SK-N-DZ (cell line): ENCODE results near the gene DNAAF9.

Experiments
- DNase-seq: peaks from one replicate; pipeline ENCODE4 v3.0.0-alpha.2; 2015; ENCODE audit warnings: low spot score

The DNAAF9 gene

DNA sequence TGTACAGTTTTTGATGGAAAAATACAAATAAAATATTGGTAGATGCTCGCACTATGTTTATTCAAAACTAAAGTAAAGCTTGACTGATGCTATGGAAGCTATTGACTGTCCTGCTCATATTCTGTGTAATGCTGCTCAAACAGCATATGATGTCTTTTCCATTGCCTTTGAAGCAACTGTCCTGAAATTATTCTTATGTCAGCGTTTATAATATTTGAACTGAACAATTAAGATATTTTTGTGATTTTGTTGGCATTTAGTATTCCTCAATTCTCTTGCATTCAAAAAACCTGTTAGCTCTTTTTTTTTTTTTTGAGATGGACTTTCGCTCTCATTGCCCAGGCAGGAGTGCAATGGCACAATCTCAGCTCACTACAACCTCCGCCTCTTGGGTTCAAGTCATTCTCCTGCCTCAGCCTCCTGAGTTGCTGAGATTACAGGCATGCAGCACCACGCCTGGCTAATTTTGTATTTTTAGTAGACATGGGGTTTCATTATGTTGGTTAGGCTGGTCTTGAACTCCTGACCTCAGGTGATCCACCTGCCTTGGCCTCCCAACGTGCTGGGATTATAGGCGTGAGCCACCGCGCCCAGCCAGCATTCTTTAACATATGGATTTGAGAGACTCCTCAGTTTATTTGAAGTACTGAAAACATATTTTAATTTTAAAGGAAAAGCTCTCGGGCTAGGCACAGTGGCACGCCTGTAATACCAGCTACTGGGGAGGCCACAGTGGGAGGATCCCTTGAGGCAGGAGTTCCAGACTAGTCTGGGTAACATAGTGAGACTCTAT is 5.3 kb upstream of the DNAAF9 start:
- DNase-seq = no peak

DNA sequence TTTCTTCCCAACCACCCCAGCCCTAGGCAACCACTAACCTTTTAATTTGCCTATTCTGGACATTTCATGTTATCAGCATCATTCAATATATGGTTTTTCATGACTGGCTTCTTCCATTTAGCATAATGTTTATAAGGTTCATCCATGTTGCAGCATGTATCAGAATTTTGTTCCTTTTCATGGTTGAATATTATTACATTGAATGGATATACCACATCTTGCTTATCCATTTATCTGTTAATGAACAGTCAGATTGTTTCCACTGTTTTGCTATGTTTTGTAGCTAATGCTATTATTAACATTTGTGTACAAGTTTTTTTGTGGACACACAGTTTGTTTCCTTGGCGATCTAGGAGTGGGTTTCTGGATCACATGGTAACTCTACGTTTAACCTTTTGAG is 3.0 kb upstream of the DNAAF9 start:
- DNase-seq = no peak

DNA sequence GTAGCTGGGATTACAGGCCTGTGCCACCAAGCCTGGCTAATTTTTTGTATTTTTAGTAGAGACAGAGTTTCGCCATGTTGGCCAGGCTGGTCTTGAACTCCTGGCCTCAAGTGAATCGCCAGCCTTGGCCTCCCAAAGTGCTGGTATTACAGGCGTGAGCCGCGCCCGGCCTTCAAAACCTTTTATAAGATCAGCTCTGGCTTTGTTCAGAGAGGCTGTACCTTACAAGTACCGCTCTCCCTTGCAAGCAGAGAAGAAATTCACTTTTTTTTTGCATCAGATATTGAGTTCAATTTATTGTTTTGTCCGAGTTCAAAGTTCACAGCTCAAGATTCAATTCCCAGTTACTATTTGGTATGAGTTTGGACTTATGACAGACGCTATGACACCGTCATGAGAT is 1.9 kb upstream of the DNAAF9 start:
- no peak for DNase-seq

DNA sequence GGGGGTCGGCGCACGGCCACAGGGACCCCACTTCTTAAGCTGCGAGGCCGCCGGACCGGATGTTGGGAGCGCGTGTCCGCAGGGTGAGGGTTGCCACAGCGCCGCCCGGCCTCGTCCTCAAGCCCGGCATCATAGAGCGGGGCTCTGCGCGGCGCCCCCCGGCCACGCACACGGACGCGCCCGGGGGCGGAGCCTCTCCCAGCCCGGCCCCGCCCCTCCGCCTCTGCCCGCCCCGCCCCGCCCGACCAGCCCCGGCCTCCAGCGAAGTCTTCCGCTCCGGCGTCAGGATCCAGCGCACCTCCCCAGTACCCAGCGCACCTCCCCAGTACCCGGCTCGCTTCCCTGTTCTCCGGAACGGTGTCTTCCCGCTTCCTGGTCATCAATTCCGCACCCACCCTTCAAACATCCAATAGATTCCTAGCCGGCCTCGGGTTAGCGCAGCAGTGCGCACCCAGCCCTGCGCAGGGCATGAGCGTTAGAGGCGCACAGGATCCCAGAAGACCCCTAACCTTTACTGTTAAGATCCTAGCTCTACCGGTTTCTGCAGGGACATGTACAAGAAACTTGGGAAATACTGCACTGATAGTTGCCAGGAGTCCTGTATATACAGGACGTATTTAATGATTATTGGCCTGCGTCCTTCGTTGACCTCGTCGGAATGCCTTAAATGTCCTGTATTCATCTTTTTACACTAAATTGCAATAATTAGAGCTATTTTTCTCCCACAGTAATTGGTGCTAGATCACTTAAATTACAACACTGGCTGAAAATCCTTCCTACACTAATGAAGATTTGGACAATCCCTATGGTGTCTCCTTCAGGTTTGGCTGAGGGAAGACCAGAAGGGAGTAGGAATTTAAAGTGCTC is 535 bp upstream of the DNAAF9 start:
- DNase-seq = peak; percentile 74

DNA sequence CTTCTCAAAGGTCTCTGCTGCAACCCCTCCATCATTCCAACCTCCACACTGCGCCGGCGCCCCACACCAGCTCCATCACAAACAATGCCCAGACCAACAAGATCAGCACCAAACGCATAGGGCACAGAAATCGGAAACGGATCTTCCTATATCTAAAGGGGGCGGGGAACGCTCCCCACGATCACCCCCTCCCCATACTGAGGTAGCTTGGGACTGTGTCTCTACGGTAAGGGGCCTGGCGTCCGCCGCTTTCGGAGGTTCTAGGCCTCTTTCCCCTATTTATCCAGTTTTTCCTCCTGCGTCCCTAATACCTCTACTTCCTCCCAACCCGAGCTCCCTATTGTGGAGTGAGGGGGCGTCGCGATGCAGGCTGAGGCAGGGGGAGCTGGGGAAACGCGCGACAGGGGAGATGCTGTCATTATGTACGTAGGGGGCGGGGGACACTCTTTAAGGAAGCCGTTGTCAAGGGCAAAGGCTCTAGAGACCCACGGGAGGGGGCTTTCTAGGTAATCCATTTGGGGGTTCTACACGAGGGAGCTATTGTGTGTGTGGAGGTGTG is 909 bp downstream of the DNAAF9 start:
- peak; percentile 38 for DNase-seq

DNA sequence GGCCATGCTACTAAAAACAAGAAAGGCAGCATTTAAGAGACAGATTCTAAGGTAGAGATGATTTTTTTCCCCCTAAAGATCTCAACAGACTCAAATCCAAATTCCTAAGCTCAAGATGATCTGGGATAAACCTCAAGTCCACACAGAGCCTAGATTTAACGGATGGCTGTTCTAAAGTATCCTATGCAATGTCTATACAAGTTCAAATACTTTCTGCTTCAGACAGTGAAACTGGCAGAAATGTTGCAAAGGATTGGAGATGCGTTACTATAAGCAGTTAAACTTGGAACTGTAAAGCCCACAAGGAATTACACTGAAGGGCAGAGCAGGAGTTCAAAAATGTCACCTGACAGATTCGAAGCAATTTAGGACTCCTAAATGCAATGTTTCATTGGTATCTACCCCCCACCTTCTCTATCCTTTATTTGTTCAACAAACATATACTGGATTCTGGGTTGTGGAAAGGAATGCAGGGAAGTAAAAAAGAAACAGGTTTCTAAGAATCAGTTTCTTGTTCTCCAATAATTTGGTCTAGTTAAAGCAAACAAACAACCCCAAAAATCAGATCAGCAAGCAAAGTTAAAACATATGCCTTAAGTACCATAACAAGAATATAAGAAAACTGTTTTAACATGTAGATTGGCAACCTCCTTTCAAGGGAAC is 1.6 kb downstream of the DNAAF9 start:
- DNase-seq = no peak

DNA sequence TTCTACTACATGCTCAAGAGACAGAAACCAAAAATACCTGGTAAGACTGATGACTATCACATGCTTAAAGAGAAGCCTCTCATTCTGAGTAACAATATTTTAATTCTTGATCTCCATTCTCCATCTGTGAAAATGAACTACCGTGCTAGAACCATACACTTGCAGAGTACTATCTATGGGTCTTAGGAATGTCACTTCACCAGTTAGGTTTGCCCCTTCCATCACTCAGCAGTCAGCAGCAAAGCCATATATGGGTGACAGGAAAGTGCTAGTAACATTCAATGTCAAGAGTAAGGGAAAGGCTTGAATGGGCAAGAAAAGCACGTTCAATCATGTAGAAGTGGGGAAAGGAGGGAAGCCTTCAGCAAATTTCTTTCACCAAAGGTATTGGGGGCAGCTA is 2.3 kb downstream of the DNAAF9 start:
- DNase-seq = no peak

DNA sequence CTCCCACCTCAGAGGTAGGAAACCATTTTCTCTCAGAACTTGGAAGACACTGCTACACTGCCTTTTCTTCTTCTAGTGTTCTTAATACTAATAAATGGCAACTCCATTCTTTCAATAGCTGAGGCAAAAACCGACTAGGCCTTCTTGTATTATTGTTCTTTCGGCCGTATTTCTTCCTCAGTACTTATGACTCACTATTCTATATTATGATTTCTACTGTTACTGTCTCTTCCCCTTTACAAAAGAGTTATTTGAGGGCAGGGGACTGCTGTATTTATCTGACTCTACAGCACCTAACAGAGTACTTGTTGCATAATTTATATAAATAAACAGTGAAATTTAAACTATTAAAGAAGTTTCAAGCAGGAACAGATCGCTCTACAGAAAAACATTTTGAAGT is 3.1 kb downstream of the DNAAF9 start:
- no peak for DNase-seq

DNA sequence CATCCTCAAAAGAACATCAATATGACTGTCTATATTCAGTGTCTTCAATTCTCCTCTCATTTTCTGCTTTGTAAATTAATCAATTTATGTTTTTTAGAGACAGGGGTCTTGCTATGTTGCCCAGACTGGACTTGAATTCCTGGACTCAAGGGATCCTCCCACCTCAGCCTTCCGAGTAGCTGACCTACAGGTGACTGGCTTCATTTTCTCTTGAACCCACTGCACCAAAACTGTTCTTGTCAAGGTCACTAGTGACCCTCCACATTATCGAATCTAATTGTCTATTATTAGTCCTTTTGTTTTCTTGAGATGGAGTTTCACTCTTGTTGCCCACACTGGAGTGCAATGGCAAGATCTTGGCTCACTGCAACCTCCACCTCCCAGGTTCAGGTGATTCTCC is 3.7 kb downstream of the DNAAF9 start:
- no peak for DNase-seq

DNA sequence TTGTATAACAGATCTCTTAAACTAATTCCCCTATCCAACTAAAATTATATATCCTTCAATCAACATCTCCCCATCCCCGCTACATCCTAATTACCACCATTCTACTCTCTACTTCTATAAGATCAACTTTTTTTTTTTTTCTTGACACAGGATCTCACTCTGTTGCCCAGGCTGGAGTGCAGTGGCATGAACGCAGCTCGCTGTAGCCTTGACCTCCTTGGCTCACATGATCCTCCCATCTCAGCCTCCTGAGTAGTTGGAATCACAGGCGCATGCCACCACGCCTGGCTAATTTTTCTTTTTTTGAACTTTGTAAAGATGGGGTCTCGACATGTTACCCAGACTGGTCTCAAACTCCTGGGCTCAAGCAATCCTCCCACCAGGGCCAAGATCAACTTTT is 5.0 kb downstream of the DNAAF9 start:
- no peak for DNase-seq

DNA sequence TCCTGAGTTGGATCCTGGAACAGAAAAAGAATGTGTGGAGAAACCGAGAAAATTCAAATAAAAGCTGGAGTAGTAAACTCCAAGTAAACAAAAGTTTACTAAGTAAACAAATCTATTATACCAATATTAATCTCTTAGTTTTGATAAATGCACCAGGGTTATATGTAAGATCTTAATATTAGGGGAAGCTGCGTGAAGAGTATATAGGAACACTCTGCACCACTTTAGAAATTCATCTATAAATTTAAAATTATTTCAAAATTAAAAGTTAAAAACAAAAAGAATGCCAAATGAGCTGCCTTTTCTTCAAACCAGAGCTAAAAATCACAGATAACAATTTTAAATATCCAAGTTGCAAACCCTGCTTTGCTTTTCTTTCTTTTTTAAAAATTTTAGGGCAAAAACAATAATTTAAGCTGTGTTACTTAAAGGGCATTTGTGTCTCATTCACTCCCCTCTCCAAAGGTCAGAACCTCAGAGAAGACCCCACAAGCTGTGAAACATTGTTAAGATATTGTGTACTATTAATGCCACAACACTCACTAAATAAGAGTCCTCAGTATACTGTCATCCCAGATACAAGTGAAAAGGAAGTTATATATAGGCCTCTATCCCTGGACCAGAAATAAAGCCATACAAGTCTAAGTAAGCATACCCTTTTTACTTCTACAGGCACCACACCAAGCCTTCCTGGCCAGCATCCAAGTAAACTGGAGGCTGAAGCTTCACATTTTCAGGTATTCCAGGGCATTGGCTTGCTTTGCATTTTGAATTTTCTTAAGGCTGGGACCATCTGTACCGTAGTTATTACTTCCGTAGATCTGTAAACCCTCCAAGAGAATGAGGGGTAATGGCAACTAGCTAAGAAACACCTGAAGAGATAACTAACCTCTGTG is 7.0 kb downstream of the DNAAF9 start:
- DNase-seq = no peak

DNA sequence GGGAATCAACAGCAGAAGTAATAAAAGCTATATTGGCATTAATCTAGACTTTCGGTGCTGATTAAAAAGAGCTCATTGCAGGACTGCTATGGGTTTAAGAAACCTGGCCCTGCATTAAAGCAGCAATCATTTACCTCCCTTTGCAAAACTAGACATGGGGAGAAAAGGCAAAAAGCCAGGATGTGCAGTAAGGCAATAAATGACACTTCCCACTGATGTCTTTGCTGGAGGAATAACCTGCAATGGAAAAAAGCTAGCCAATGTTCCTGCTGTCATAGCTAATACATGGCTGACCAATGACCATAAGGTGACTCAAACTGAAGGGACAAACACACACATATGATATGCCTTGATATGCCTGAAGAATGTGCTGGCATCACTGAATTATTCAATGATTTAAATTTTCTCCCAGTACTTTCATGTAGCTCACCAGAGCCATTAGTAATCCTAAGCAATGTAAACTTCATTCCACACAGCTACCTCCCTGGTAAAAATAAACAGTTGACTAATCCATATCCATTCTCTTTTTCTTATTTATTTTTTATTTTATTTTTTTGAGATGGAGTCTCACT is 8.7 kb downstream of the DNAAF9 start:
- no peak for DNase-seq

DNA sequence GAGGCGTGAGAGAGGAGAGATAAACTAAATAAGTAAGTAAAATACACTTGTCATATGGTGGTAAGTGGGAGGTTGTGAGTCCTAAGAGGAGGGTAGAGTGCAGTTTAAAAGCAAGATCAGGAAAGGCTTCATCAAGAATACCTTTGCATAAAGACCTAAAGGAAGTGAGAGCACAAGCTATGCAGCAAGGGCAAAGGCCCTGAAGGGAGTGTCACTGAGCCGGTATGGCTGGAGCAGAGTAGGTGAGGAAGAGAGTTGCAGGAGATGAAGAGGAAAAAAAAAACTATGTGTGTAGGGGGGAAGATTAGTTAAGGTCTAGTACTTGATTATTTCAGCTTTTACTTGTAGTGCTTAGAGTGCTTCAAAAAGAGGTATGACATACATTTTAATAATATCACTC is 11.0 kb downstream of the DNAAF9 start:
- DNase-seq = no peak

DNA sequence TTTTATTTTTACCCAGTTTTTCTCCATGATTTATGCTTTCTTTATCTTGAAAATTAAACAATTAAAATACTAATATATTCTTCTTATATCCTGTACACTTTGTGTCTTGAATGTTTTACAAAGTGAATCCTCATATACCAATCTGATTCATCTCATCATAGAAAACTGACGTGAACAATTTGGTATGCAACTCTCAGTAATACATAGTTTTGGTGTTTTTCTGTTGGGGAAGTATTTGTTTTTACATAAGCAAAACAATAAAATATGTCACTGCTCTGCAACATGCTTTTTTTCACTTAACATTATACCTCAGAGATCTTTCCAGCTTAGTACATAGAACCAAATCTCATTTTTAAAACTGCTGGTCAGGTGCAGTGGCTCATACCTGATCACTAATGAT is 14.7 kb downstream of the DNAAF9 start:
- no peak for DNase-seq

DNA sequence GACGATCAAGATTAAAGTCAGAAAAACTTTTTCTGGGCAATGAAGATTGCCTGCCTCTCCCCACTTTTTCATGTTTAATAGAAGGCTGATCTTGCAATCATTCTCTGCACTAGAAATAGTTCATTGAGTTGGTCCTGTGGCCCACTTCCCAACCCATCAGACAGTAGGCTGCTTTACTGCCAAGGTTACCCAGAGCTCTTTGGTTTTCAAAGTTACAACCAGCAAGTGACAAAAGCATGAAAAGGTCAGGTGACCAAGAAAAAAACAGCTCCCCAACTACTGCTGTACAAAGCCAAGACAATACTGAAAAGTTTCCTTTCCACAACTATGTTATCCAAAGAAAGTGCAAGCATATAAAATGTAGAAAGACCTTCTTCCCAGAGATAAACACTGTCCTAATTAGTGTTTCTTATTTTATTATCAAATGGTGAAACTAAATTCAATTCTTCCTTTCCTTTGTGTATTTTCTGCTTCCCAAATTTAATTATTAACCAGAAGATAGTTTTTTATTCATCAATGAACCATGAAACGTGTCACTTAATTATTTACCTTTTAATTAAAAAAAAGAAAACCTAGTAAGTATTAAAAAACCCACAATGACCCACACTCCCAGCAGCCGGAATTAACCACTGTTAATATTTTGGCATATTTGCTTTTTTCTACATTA is 16.6 kb downstream of the DNAAF9 start:
- DNase-seq = no peak

DNA sequence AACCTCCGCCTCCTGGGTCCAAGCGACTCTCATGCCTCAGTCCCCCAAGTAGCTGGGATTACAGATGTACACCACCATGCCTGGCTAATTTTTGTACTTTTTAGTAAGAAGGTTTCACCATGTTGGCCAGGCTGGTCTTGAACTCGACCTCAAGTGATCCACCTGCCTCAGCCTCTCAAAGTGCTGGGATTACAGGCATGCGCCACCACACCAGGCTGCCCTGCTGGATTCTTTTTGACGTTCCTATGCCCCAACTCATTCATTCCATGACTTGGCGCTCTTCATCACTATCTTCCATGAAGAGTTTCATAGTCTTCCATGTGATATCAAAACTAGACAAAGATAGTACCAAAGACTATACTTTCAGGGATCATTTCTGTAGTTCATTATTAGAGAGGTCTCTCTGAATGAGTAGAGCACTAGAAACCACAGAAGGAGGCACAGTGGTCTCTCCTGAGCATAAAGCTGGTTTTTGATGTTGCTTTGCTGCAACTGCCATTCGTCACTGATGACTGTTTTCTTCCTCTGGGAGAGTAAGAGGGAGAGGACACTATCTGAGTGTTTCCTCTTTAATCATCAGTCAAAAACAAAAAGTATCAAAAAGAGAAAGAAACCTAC is 23.5 kb downstream of the DNAAF9 start:
- DNase-seq = no peak

DNA sequence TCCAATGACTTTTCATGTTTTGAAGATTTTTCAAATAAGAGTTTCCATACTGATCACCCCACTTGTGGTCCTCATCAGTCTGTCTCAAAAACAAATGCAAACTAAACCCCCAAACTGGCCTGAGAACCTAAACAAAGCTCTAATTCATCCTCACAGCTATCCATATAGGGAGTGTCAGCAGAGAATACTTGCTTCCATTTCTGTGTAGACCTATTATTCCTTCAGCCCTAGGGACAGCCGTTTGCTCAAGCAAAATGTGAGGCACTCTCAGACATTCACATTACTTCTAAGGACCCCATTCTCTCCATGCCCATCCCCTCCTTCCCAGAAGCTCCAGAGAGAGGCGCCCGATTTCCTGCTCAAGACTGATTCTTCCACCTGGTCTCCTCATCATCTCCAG is 24.6 kb downstream of the DNAAF9 start:
- no peak for DNase-seq

DNA sequence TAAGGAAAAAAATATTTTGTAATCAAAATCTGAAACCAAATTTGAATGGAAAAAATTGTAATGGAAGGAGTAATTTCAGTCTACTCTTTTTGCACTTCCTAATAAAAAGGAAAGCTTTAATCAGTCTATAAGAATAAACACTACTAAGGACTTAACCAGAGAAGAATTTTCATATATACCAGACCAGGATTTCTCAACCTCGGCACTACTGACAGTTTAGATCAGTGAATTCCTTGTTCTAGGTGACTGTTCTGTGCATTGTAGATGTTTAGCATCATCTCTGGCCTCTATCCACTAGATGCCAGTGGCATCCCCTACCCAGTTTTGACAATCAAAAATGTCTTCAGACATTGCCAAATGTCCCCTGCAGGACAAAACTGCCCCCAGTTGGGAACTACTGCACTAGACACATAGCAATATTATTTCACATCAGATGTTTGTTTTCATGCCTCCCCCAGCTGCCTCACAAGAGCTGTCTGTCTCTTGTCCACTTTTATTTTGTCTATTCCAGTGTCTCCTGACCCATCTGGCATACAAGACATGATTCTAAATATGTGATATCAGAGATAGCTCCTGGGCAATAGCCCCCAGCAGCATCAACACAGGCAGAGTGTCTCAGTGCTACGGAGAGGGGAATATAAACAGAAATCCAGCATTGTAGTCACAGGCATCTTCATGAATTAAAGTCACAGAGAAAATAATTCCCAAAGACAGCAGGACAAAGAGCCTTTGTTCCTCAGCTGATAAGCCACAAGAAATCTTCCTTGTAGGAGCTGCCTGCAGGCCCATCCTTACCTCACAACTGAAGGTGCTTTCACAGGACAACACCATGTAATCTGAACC is 27.0 kb downstream of the DNAAF9 start:
- DNase-seq = no peak

DNA sequence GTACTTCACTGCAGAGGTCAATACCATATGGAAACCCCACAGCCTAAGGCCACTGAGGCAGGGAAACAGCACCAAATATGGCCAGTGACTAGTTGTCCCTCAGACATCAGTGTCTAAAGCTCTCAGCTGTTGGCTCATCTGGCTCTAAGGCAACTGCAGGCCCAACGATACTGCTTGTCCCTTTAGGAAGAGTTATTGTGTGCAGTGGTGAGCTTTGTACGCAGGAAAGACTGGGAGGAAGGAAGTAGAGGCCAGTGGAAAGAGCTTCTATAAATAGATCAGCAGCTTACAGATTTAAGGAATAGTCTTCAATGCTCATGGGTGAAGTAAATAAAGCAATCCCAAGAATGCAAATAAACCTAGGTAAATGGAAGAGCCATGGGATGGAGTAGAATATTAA is 29.3 kb downstream of the DNAAF9 start:
- DNase-seq = no peak
